Astrocyte (in vitro differentiated cells and primary cell): Measurements from ENCODE around the gene CTDSPL. TPM values are rescaled to one million over a fixed set of nuclear protein-coding genes. Genes with fewer than 3 reads are reported as not detected.

Experiments used
- DNase-seq: peaks from one replicate; pipeline ENCODE4 v3.0.0-alpha.2; 2010; ENCODE audit warnings: low read depth
- FAIRE-seq: peaks from 2 replicates; lab custom pipeline; 2011; peaks lifted over from hg19 to GRCh38; lab: Jason Lieb, UNC
- H2AFZ ChIP-seq: 2 replicates; pipeline ENCODE4 v1.6.0; 2012; ENCODE audit warnings: low read depth, low read length, inconsistent platforms
- H3K27ac ChIP-seq: 2 replicates; pipeline ENCODE4 v1.5.1; 2011; ENCODE audit warnings: low read depth, low read length, inconsistent platforms
- H3K27me3 ChIP-seq: 2 replicates; pipeline ENCODE4 v1.6.0; 2011; ENCODE audit warnings: low read length, inconsistent platforms; ENCODE audit not compliant: insufficient read depth
- H3K36me3 ChIP-seq: 2 replicates; pipeline ENCODE4 v1.5.1; 2011; ENCODE audit warnings: low read length, inconsistent platforms; ENCODE audit not compliant: insufficient read depth
- H3K4me1 ChIP-seq: 2 replicates; pipeline ENCODE4 v1.5.1; 2011; ENCODE audit warnings: low read length, inconsistent platforms; ENCODE audit not compliant: insufficient read depth
- H3K4me2 ChIP-seq: 2 replicates; pipeline ENCODE4 v1.6.0; 2012; ENCODE audit warnings: low read length, inconsistent platforms
- H3K4me3 ChIP-seq: 2 replicates; pipeline ENCODE4 v1.5.1; 2011; ENCODE audit warnings: low read depth, mild to moderate bottlenecking, low read length, inconsistent platforms; ENCODE audit not compliant: insufficient read depth
- H3K79me2 ChIP-seq: 2 replicates; pipeline ENCODE4 v1.6.0; 2012; ENCODE audit warnings: mild to moderate bottlenecking, low read length, inconsistent platforms; ENCODE audit not compliant: insufficient read depth
- H3K9ac ChIP-seq: 2 replicates; pipeline ENCODE4 v1.6.0; 2012; ENCODE audit warnings: mild to moderate bottlenecking, low read length, inconsistent platforms
- H3K9me3 ChIP-seq: 2 replicates; pipeline ENCODE4 v1.5.1; 2012; ENCODE audit warnings: low read depth, mild to moderate bottlenecking, low read length, inconsistent platforms; ENCODE audit not compliant: insufficient read depth
- H4K20me1 ChIP-seq: 2 replicates; pipeline ENCODE4 v1.6.0; 2012; ENCODE audit warnings: low read length, inconsistent platforms; ENCODE audit not compliant: insufficient read depth
- H3K27ac Mint-ChIP-seq: one replicate; pipeline ENCODE4 v1.8.0; 2021; ENCODE audit warnings: mild to moderate bottlenecking, mixed read lengths; ENCODE audit not compliant: unreplicated experiment
- H3K27me3 Mint-ChIP-seq: one replicate; pipeline ENCODE4 v1.8.0; 2021; ENCODE audit warnings: low read depth, mixed read lengths; ENCODE audit not compliant: unreplicated experiment
- H3K36me3 Mint-ChIP-seq: one replicate; pipeline ENCODE4 v1.8.0; 2021; ENCODE audit warnings: low read depth, mixed read lengths; ENCODE audit not compliant: unreplicated experiment
- H3K4me1 Mint-ChIP-seq: one replicate; pipeline ENCODE4 v1.8.0; 2021; ENCODE audit warnings: low read depth, mixed read lengths; ENCODE audit not compliant: unreplicated experiment
- H3K4me3 Mint-ChIP-seq: one replicate; pipeline ENCODE4 v1.8.0; 2021; ENCODE audit warnings: mild to moderate bottlenecking, moderate library complexity, mixed read lengths; ENCODE audit not compliant: unreplicated experiment
- H3K9me3 Mint-ChIP-seq: one replicate; pipeline ENCODE4 v1.8.0; 2021; ENCODE audit warnings: mild to moderate bottlenecking, mixed read lengths; ENCODE audit not compliant: unreplicated experiment
- CTCF ChIP-seq: IDR thresholded peaks from 2 replicates; pipeline ENCODE4 v1.5.1; 2011; ENCODE audit warnings: low read depth, mild to moderate bottlenecking, inconsistent platforms, low read length, moderate library complexity; ENCODE audit not compliant: insufficient read depth
- EZH2 ChIP-seq: IDR thresholded peaks from 2 replicates; pipeline ENCODE4 v1.6.1; 2012; ENCODE audit warnings: mild to moderate bottlenecking, low read length, inconsistent platforms; ENCODE audit not compliant: insufficient read depth
- total RNA-seq: library from RNA; stranded (reverse); gene quantifications from 2 replicates; pipeline ENCODE4 v1.2.1, GENCODE V29; 2021

The CTDSPL gene
- total RNA-seq, 1 donor from 2014 or later: 37.9 TPM

- FAIRE-seq: no peak
- H3K4me1 Mint-ChIP-seq: peaks cover 5% of the 10 kb centered on the region
- peaks cover 14% of the 10 kb centered on the region for H3K4me1 ChIP-seq
- H4K20me1 ChIP-seq: peaks cover 7% of the 10 kb centered on the region
- TF ChIP-seq EZH2 (no peak), CTCF (no peak)
- no peaks in the 10 kb centered on the region for H3K9me3 ChIP-seq
- peak within 1 kb of the TSS; percentile 79 for H3K4me3 Mint-ChIP-seq
- H3K79me2 ChIP-seq: no peaks in the 10 kb centered on the region
- no peaks in the 10 kb centered on the region for H3K36me3 ChIP-seq
- H3K27me3 ChIP-seq: no peaks in the 10 kb centered on the region
- peaks cover 26% of the 10 kb centered on the region for H3K27me3 Mint-ChIP-seq
- no peaks in the 10 kb centered on the region for H3K9me3 Mint-ChIP-seq
- H3K9ac ChIP-seq: peak within 1 kb of the TSS; percentile 80
- peak within 1 kb of the TSS; percentile 17 for H3K27ac ChIP-seq
- peak within 1 kb of the TSS; percentile 88 for H3K4me2 ChIP-seq
- no peak within 1 kb of the TSS for H3K27ac Mint-ChIP-seq
- peak; percentile 38 for DNase-seq
- peak within 1 kb of the TSS; percentile 64 for H3K4me3 ChIP-seq
- peak within 1 kb of the TSS; percentile 91 for H2AFZ ChIP-seq
- no peaks in the 10 kb centered on the region for H3K36me3 Mint-ChIP-seq
Measured at GRCh38 chr3:38029400-38030125, 167.9 kb downstream of the CTDSPL start, which contains the start of gene PLCD1. PLCD1 (minus strand) TSS chr3:38029642; CDS start chr3:38029539, 103 bp downstream.

- Mint-ChIP-seq H3K27ac (no peak overlapping the region), H3K9me3 (no peaks in the 10 kb centered on the region), H3K4me1 (peaks cover 5% of the 10 kb centered on the region), H3K4me3 (peak overlapping the region; percentile 54), H3K27me3 (peaks cover 28% of the 10 kb centered on the region), H3K36me3 (no peaks in the 10 kb centered on the region)
- Histone ChIP-seq H4K20me1 (peaks cover 7% of the 10 kb centered on the region), H2AFZ (peak overlapping the region; percentile 91), H3K9me3 (no peaks in the 10 kb centered on the region), H3K27ac (no peak overlapping the region), H3K9ac (peak overlapping the region; percentile 80), H3K27me3 (no peaks in the 10 kb centered on the region), H3K4me3 (peak overlapping the region; percentile 57), H3K4me1 (peaks cover 12% of the 10 kb centered on the region), H3K4me2 (peak overlapping the region; percentile 88), H3K79me2 (no peaks in the 10 kb centered on the region), H3K36me3 (no peaks in the 10 kb centered on the region)
- DNase-seq: no peak
- no peak for TF ChIP-seq CTCF
- TF ChIP-seq EZH2: no peak
- FAIRE-seq: no peak
Measured at GRCh38 chr3:38030126-38031021, 168.7 kb downstream of the CTDSPL start.
